ENCODE data around the gene ZCCHC24.

ZCCHC24 gene

GRCh38 chr10:79360499-79361342 is 84.7 kb downstream of the ZCCHC24 start:
- no peak for DNase-seq (ENCODE audit: low spot score)

GRCh38 chr10:79359816-79360498 is 85.5 kb downstream of the ZCCHC24 start:
- DNase-seq (ENCODE audit: low spot score), result no peak

- no peak for DNase-seq (ENCODE audit: low spot score)
Observed at GRCh38 chr10:79358811-79359210, 86.6 kb downstream of the ZCCHC24 start.

GRCh38 chr10:79357180-79357579 is 88.2 kb downstream of the ZCCHC24 start:
- DNase-seq (ENCODE audit: low spot score), result no peak

GRCh38 chr10:79356104-79356503 is 89.3 kb downstream of the ZCCHC24 start:
- DNase-seq (ENCODE audit: low spot score), result no peak

GRCh38 chr10:79355420-79356017 is 89.9 kb downstream of the ZCCHC24 start:
- DNase-seq (ENCODE audit: low spot score), result no peak

GRCh38 chr10:79354615-79355014 is 90.8 kb downstream of the ZCCHC24 start:
- no peak for DNase-seq (ENCODE audit: low spot score)

- no peak for DNase-seq (ENCODE audit: low spot score)
Observed at GRCh38 chr10:79354141-79354540, 91.3 kb downstream of the ZCCHC24 start.

- DNase-seq (ENCODE audit: low spot score), result no peak
Observed at GRCh38 chr10:79353726-79354125, 91.7 kb downstream of the ZCCHC24 start.

- no peak for DNase-seq (ENCODE audit: low spot score)
Observed at GRCh38 chr10:79353000-79353406, 92.4 kb downstream of the ZCCHC24 start.

- DNase-seq (ENCODE audit: low spot score), result no peak
Observed at GRCh38 chr10:79352035-79352877, 93.2 kb downstream of the ZCCHC24 start.

GRCh38 chr10:79351332-79351731 is 94.1 kb downstream of the ZCCHC24 start:
- no peak for DNase-seq (ENCODE audit: low spot score)

GRCh38 chr10:79350407-79351154 is 94.8 kb downstream of the ZCCHC24 start:
- no peak for DNase-seq (ENCODE audit: low spot score)

GRCh38 chr10:79349766-79350406 is 95.5 kb downstream of the ZCCHC24 start:
- no peak for DNase-seq (ENCODE audit: low spot score)

- no peak for DNase-seq (ENCODE audit: low spot score)
Observed at GRCh38 chr10:79349072-79349491, 96.3 kb downstream of the ZCCHC24 start.

GRCh38 chr10:79348640-79348988 is 96.8 kb downstream of the ZCCHC24 start:
- DNase-seq (ENCODE audit: low spot score), result no peak

GRCh38 chr10:79347894-79348639 is 97.4 kb downstream of the ZCCHC24 start:
- DNase-seq (ENCODE audit: low spot score), result peak; percentile 32

- DNase-seq (ENCODE audit: low spot score), result peak; percentile 78
Observed at GRCh38 chr10:79347226-79347893, 98.1 kb downstream of the ZCCHC24 start, which contains the start of gene PPIF. TSS of gene PPIF (plus strand) at chr10:79347469. CDS start at chr10:79347549, 80 bp downstream.

Measured in hematopoietic multipotent progenitor cell treated with erythropoietin and hydrocortisone succinate and interleukin-3 and kit ligand, for 17 days (in vitro differentiated cells).